B cell (primary cell): ENCODE data around the gene MYOM1. TPM values are rescaled to one million over a fixed set of nuclear protein-coding genes. Genes with fewer than 3 reads are reported as not detected.

Experiments
- ATAC-seq: fragments of 200-7000 bp; cut with Tn5 transposase; one replicate; pipeline ENCODE4 v1.10.0; 2021; ENCODE audit warnings: low read depth, mild to moderate bottlenecking, moderate number of reproducible peaks, moderate library complexity
- CTCF ChIA-PET: fragments of 350-600 bp; sonication (Branson Sonifier 250); formaldehyde crosslinking; loops from one replicate; lab custom pipeline; 2021; ENCODE audit warnings: antibody characterized with exemption, inconsistent platforms; lab: Charles Lee
- POLR2A ChIA-PET: fragments of 350-600 bp; sonication (Branson Sonifier 250); formaldehyde crosslinking; loops from one replicate; lab custom pipeline; 2021; ENCODE audit warnings: antibody characterized with exemption; lab: Charles Lee
- DNase-seq: peaks from one replicate; pipeline ENCODE4 v3.0.0; 2013
- H2AFZ ChIP-seq: 2 replicates; pipeline ENCODE4 v1.6.1; 2012; ENCODE audit warnings: mild to moderate bottlenecking, low read depth, low read length; ENCODE audit not compliant: insufficient read depth, poor library complexity, severe bottlenecking
- H3K27ac ChIP-seq, 2 donors: 1 replicate in 1 of 2; 2 replicates in 1 of 2; pipeline ENCODE4 v1.5.1; 2012 to 2013; ENCODE audit warnings: low read length in 2 of 2, mild to moderate bottlenecking in 2 of 2, moderate library complexity in 1 of 2
- H3K27me3 ChIP-seq, 4 experiments: fragments of 200-600 bp in 1 of 4; sonication (generic) in 1 of 4; replicated peaks in 1 of 4; 1 replicate in 2 of 4; 2 replicates in 2 of 4; pipeline versions ENCODE4 v1.6.1 to v1.7.0; 2013 to 2016; ENCODE audit warnings: low read length in 3 of 4, mild to moderate bottlenecking in 2 of 4, mixed read lengths in 1 of 4, moderate library complexity in 1 of 4; ENCODE audit not compliant: insufficient read depth in 4 of 4, control insufficient read depth in 3 of 4; ENCODE audit errors: control extremely low read depth in 1 of 4
- H3K36me3 ChIP-seq, 2 experiments: replicated peaks in 1 of 2; 1 replicate in 1 of 2; 2 replicates in 1 of 2; pipeline versions ENCODE4 v1.6.1 to v1.7.1; 2013; ENCODE audit warnings: low read length in 1 of 2; ENCODE audit not compliant: insufficient read depth in 2 of 2, control insufficient read depth in 1 of 2; ENCODE audit errors: control extremely low read depth in 1 of 2, extremely low read depth in 1 of 2
- H3K4me1 ChIP-seq, 2 donors: fragments of 200-600 bp in 1 of 2; sonication (generic) in 1 of 2; 1 replicate in 1 of 2; 2 replicates in 1 of 2; pipeline versions ENCODE4 v1.5.1 to v1.6.1; 2013 to 2017; ENCODE audit warnings: low read length in 2 of 2; ENCODE audit not compliant: control insufficient read depth in 2 of 2, insufficient read depth in 2 of 2
- H3K4me2 ChIP-seq: replicated peaks from 2 replicates; pipeline ENCODE3; 2012; ENCODE audit warnings: mild to moderate bottlenecking, low read depth, low read length; ENCODE audit not compliant: poor library complexity, severe bottlenecking
- H3K4me3 ChIP-seq, 5 experiments: fragments of 200-600 bp in 1 of 5; sonication (generic) in 1 of 5; 1 replicate in 3 of 5; 2 replicates in 2 of 5; pipeline versions ENCODE4 v1.5.1 to v1.7.0; 2011 to 2016; ENCODE audit warnings: low read length in 4 of 5, mild to moderate bottlenecking in 4 of 5, low read depth in 2 of 5, control low read depth in 1 of 5, moderate library complexity in 1 of 5; ENCODE audit not compliant: insufficient read depth in 1 of 5; ENCODE audit errors: control extremely low read depth in 1 of 5, extremely low read depth in 1 of 5
- H3K79me2 ChIP-seq: fragments of 200-600 bp; sonication (generic); one replicate; pipeline ENCODE4 v1.6.0; 2016; ENCODE audit warnings: low read length; ENCODE audit not compliant: control insufficient read depth, insufficient read depth
- H3K9ac ChIP-seq: fragments of 200-600 bp; sonication (generic); 2 replicates; pipeline ENCODE4 v1.6.1; 2017; ENCODE audit warnings: mild to moderate bottlenecking, low read length, moderate library complexity
- H3K9me3 ChIP-seq, 3 donors: one replicate each; pipeline versions ENCODE4 v1.6.1 to v1.7.1; 2013; ENCODE audit warnings: low read length in 2 of 3; ENCODE audit not compliant: control insufficient read depth in 2 of 3, insufficient read depth in 1 of 3; ENCODE audit errors: control extremely low read depth in 1 of 3
- H4K20me1 ChIP-seq: 2 replicates; pipeline ENCODE4 v1.6.0; 2012; ENCODE audit warnings: mild to moderate bottlenecking, low read length; ENCODE audit not compliant: insufficient read depth, control insufficient read depth, poor library complexity, severe bottlenecking
- H3K27ac Mint-ChIP-seq: one replicate; pipeline ENCODE4 v1.8.0; 2021; ENCODE audit warnings: mixed read lengths
- H3K27me3 Mint-ChIP-seq: one replicate; pipeline ENCODE4 v1.8.0; 2021; ENCODE audit warnings: mixed read lengths
- H3K4me1 Mint-ChIP-seq: one replicate; pipeline ENCODE4 v1.8.0; 2021; ENCODE audit warnings: mixed read lengths
- H3K4me3 Mint-ChIP-seq: one replicate; pipeline ENCODE4 v1.8.0; 2021; ENCODE audit warnings: mixed read lengths
- H3K9me3 Mint-ChIP-seq: one replicate; pipeline ENCODE4 v1.8.0; 2022; ENCODE audit warnings: mixed read lengths; ENCODE audit not compliant: insufficient read depth
- CTCF ChIP-seq: fragments of 200-600 bp; IDR thresholded peaks from one replicate; pipeline ENCODE4 v1.8.0; 2022; ENCODE audit warnings: antibody characterized with exemption, mild to moderate bottlenecking
- EZH2 ChIP-seq: IDR thresholded peaks from 2 replicates; pipeline ENCODE4 v1.6.1; 2012; ENCODE audit warnings: borderline replicate concordance, low read depth, mild to moderate bottlenecking, moderate library complexity, low read length; ENCODE audit not compliant: insufficient read depth, poor library complexity, severe bottlenecking
- WGBS: methylation state at CpG from one replicate; pipeline ENCODE4 v1.1.5; 2013; ENCODE audit warnings: missing lambda C conversion rate; ENCODE audit not compliant: insufficient coverage; 5-methylcytosine and 5-hydroxymethylcytosine counted together
- intact Hi-C: fragments of 100-400 bp; cut with micrococcal nuclease; formaldehyde crosslinking; loops from one replicate; pipeline ENCODE4 v1.10.0; 2022
- polyA plus RNA-seq: library from polyadenylated mRNA; depleted of rRNA; stranded (reverse); fragments of >200 nt; gene quantifications from 2 replicates; pipeline ENCODE4 v1.2.3, GENCODE V29; 2012
- total RNA-seq, 2 donors: library from RNA; stranded (reverse); fragments of 120-200 nt in 1 of 2; gene quantifications; 1 replicate in 1 of 2; 2 replicates in 1 of 2; pipeline versions ENCODE4 v1.2.3 to v1.2.4, GENCODE V29; 2013 to 2022

MYOM1 gene
- total and polyA plus RNA-seq, 2 donors (not counting 1 experiment from before 2014, with no cell fraction given): 1.5 to 12.8 TPM

GRCh38 chr18:3099327-3099726 is 120.4 kb downstream of the MYOM1 start:
- intact Hi-C loops: no loop called here

GRCh38 chr18:3097082-3097481 is 122.7 kb downstream of the MYOM1 start:
- Histone ChIP-seq H3K9ac (no peak overlapping the region), H3K36me3 (no peaks in the 10 kb centered on the region), H2AFZ (no peak overlapping the region), H3K9me3 (no peaks in the 10 kb centered on the region), H3K4me2 (no peak overlapping the region), H3K79me2 (no peaks in the 10 kb centered on the region), H3K27me3 (no peaks in the 10 kb centered on the region), H3K4me1 (no peaks in the 10 kb centered on the region), H3K27ac (no peak overlapping the region), H4K20me1 (no peaks in the 10 kb centered on the region), H3K4me3 (no peak overlapping the region)
- no peaks in the 10 kb centered on the region for H3K9me3 Mint-ChIP-seq
- intact Hi-C loops: no loop called here
- no CpG with 5 or more reads among the region's 1 CpG for WGBS
- no peak overlapping the region for H3K27ac Mint-ChIP-seq
- ChIA-PET POLR2A (no interaction called here), CTCF (interaction anchor here (0.7 kb wide), 1 partner anchor 368 kb away, joined by 3 read pairs; no protein-coding TSS in a partner anchor)
- no peak for DNase-seq
- ATAC-seq: no peak
- TF ChIP-seq CTCF: no peak
- no peak for TF ChIP-seq EZH2
- H3K4me1 Mint-ChIP-seq: no peaks in the 10 kb centered on the region
- no peaks in the 10 kb centered on the region for H3K27me3 Mint-ChIP-seq
- H3K4me3 Mint-ChIP-seq: no peak overlapping the region

More at GRCh38 chr18:3099327-3099726, 120.4 kb downstream of the MYOM1 start:
- Histone ChIP-seq H3K9me3 (no peaks in the 10 kb centered on the region), H4K20me1 (no peaks in the 10 kb centered on the region), H3K27me3 (no peaks in the 10 kb centered on the region), H3K36me3 (no peaks in the 10 kb centered on the region), H2AFZ (no peak overlapping the region), H3K4me1 (no peaks in the 10 kb centered on the region), H3K4me3 (no peak overlapping the region), H3K27ac (no peak overlapping the region), H3K9ac (no peak overlapping the region), H3K4me2 (no peak overlapping the region), H3K79me2 (no peaks in the 10 kb centered on the region)
- H3K4me3 Mint-ChIP-seq: no peak overlapping the region
- no CpG with 5 or more reads among the region's 1 CpG for WGBS
- ChIA-PET CTCF (no interaction called here), POLR2A (no interaction called here)
- H3K4me1 Mint-ChIP-seq: no peaks in the 10 kb centered on the region
- TF ChIP-seq CTCF (no peak), EZH2 (no peak)
- H3K27me3 Mint-ChIP-seq: no peaks in the 10 kb centered on the region
- ATAC-seq: no peak
- no peaks in the 10 kb centered on the region for H3K9me3 Mint-ChIP-seq
- H3K27ac Mint-ChIP-seq: no peak overlapping the region
- no peak for DNase-seq
